OCI-M1 (cell line): ENCODE results near the gene HNRNPL.
"Not testable (repeated sequence)": the region's sequence is repeated elsewhere in the genome, so short reads cannot be mapped to it uniquely, and the experiment has no call there.

Experiments
- DNase-seq: peaks from one replicate; lab custom pipeline; 2025; lab: John Stamatoyannopoulos, UW

Gene HNRNPL

GRCh38 chr19:38829203-38829602, 20.6 kb downstream of the HNRNPL start:
- not testable (repeated sequence) for DNase-seq

DNA sequence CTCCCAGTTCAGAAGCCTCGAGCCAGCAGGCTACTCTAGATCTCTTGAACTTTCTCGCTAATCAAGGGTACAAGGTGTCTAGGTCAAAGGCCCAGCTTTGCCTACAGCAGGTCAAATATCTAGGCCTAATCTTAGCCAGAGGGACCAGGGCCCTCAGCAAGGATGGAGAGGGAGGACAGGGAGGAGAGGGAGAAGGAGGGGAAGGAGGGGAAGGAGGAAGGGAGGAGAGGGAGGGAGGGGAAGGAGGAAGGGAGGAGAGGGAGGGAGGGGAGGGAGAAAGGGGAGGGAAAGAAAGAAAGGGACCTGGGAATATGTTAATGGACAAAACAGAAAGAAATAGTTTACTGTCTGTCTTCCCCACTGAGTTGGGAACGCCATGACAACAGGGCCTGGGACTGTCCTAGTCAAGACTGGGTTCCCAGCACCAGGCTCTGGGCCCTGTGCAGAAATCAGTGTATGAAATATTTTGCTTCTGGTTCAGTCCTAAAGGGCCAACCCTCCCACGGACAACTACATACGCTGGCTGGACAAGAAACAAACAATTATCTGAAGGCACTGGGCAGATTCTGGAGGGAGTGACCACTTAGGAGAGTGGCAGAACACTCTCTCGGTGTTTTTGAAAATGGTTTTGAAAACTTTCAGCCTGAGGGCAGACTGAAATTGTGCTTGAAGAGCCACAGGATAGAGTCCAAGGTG, 22.8 kb downstream of the HNRNPL start:
- no peak for DNase-seq

DNA sequence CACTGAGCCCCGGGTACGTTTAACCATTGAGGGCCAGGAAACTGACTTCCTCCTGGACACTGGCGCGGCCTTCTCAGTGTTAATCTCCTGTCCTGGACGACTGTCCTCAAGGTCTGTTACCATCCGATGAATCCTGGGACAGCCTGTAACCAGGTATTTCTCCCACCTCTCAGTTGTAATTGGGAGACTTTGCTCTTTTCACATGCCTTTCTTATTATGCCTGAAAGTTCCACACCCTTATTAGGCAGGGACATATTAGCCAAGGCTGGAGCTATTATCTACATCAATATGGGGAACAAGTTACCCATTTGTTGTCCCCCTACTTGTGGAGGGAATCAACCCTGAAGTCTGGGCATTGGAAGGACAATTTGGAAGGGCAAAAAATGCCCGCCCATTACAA, 23.9 kb downstream of the HNRNPL start:
- not testable (repeated sequence) for DNase-seq

DNA sequence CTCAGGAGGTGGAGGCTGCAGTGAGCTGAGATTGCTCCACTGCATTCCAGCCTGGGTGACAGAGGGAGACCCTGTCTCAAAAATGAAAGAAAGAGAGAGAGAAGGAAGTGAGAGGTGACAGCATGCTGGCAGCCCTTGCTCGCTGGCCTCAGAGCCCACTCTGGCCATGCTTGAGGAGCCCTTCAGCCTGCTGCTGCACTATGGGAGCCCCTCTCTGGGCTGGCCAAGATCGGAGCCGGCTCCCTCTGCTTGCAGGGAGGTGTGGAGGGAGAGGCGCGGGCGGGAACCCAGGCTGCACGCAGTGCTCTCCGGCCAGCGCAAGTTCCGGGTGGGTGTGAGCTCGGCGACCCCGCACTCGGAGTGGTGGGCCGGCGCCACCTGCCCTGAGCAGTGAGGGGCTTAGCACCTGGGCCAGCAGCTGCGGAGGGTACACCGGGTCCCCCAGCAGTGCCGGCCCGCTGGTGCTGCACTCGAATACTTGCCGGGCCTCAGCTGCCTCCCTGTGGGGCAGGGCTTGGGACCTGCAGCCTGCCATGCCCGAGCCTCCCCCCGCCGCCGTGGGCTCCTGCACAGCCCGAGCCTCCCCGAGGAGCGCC, 28.5 kb downstream of the HNRNPL start:
- not testable (repeated sequence) for DNase-seq

GRCh38 chr19:38819231-38819920, 30.4 kb downstream of the HNRNPL start:
- DNase-seq = peak; percentile 16

DNA sequence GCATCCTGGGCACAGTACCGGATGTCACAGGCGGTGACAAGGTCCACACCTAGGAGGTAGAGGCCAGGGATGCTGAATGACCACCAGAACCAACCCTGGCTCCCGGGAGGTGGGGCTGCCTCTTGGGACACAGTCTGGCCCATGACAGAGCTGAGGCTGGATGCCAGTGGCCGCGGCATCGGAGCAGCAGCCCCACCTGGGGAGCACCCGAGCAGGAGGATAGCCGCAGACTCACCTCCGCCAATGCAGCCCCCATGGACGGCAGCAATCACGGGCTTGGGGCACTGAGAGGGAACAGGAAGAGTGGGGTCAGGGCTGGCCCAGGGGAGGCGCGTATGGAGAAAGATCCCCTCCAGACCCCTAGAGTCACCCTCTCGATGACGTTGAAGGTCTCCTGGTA, 32.7 kb downstream of the HNRNPL start:
- DNase-seq = no peak

- no peak for DNase-seq
These were observed 33.5 kb downstream of the HNRNPL start for GRCh38 chr19:38816131-38816750.

GRCh38 chr19:38815059-38816001, 34.5 kb downstream of the HNRNPL start:
- DNase-seq = no peak

DNA sequence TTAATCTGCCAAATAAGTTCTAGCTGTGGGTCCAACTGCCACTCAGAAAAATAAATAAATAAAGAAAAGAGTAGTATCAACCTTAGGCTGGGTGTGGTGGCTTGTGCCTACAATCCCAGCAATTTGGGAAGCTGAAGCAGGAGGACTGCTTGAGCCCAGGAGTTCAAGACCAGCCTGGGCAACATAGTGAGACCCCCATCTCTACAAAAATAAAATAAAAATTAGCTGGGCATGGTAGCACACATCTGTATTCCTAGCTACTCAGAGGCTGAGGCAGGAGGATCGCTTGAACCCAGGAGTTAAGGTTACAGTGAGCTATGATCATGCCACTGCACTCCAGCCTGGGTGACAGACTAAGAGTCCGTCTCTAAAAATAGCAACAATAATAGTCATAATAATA, 35.9 kb downstream of the HNRNPL start:
- not testable (repeated sequence) for DNase-seq

DNA sequence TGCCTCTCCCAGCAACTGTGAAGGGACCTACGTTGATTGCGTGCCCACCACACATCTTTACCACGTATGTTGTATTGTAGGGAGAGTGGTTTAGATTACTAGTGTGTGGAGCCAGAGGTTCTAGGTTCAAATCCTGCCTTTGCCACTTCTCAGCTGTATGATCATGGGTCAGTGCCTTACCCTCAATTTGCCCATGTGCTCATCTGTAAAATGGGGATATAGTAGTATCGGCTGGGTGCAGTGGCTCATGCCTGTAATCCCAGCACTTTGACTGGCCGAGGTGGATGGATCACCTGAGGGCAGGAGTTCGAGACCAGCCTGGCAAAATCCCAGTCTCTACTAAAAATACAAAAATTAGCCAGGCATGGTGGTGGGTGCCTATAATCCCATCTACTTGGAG, 36.5 kb downstream of the HNRNPL start:
- DNase-seq = no peak

DNA sequence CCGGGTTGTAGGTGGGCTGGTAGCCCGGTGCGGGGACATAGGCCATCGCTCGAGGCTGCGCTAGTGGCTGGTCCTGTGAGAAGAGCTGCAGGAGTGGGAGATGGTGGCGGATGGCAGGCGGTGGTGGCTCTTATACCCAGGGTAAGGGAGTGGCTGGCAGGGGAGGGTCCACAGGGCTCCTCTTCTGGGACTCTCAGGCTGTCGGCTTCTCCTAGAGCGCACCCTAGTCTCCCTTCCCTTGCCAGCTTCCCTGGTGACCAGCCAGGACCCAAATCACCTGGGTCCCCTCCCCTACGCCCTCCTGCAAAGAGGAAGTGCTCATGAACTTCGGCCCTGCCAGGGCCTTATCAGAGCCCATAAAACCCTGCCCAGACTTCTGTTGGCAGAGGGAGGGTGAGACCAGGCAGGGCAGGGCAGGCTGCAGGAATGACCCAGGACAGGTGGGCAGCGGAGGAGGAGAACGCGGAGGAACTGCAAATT, 36.9 kb downstream of the HNRNPL start, which contains the start of gene LGALS4:
Gene LGALS4 (minus strand): TSS at position 105 of the 480 bp plus-strand sequence. CDS start 59 bp downstream, at position 46.
- no peak for DNase-seq

DNA sequence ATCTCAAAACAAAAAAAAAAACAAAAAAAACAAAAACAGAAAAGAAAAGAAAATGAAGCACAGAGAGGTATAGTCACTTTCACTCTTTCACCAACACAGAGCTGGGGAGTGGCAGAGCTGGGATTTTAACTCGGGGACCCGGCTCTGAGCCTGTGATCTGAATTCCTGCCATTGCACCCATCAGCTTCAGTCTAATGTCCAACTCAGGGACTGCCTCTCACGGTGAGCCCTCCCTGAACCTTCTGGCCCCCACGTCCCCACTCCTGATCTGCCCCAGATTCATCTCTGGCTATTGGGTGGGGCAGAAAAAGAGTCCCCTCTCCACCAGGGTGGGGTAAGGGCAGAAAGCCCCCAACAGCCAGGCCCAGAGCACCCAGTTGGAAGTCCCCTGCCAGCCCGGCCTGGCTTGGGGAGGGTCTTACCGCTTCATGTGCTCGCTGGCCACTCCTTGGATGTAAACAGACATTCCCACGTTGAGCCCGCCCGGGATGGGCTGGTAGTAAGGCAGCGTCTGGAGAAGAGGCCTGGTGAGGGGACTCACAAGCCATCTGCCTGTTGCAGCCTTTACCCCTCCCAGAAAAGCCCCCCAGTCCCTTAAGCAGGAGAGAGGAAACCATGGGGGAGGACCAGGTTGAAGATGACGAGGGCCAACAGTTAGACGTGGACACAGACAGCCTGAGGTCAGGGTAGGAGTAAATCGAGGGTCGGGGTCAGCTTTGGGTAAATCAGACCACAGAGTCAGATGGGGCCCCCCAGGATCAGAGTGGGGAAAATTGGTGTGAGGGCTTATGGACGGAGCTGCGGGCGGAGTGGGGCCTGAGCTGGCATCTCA, 37.6 kb downstream of the HNRNPL start:
- no peak for DNase-seq

GRCh38 chr19:38809592-38810252, 40.1 kb downstream of the HNRNPL start:
- no peak for DNase-seq

- DNase-seq = no peak
These were observed 41.0 kb downstream of the HNRNPL start for GRCh38 chr19:38808741-38809140.

DNA sequence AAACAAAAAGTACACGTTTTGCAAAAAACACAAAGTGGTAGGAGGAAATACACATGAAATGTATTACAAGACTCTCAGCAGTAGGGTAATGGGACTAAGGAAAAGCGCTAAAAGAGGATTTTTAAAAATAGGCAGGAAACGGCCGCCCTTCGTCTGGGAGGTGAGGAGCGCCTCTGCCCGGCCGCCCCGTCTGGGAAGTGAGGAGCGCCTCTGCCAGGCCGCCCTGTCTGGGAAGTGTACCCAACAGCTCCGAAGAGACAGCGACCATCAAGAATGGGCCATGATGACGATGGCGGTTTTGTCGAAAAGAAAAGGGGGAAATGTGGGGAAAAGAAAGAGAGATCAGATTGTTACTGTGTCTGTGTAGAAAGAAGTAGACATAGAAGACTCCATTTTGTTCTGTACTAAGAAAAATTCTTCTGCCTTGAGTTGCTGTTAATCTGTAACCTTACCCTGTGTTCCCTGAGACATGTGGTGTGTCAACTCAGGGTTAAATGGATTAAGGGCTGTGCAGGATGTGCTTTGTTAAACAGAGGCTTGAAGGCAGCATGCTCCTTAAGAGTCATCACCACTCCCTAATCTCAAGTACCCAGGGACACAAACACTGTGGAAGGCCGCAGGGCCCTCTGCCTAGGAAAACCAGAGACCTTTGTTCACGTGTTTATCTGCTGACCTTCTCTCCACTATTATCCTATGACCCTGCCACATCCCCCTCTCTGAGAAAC, 42.2 kb downstream of the HNRNPL start:
- not testable (repeated sequence) for DNase-seq

DNA sequence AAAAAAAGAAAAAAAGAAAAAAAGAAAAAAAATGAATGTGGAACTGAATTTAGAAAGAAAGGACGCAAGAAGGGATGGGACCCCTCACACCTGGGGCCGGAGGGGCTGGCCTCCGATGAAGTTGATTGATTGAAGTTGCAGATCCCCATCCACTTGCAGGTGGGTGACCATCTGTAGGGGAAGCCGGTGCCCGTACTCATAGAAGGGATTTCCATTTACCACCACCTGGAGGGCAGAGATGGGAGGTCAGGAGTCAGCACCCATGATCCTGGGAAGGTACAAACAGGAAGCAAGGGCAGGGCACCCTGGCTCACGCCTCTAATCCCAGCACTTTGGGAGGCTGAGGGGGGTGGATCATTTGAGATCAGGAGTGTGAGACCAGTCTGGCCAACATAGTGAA, 43.4 kb downstream of the HNRNPL start:
- DNase-seq = no peak

GRCh38 chr19:38805180-38805579, 44.6 kb downstream of the HNRNPL start:
- no peak for DNase-seq

DNA sequence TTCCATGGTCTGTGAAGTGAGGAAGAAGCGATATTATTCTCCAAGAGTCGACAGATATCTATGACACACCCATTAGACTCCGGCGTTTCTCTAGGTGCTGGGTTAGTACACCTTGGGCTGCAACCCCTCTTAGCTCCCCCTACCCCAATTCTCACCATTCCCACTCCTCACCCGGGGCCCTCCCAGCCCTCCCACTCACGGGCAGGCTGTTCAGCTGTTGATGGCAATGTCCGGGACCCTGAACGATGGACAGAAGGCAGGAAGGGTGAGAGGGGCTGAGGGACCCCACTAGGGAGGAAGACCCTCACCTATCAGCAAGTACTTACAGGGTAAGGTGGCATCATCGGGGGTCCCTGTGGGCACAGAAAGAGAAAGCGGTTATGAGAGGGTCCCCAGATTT, 46.2 kb downstream of the HNRNPL start:
- no peak for DNase-seq
